Measurements from ENCODE around the gene ARFRP1.

GRCh38 chr20:63696306-63696627 lies 11.5 kb downstream of the ARFRP1 start:
- TF ChIP-seq, protein P1, sequence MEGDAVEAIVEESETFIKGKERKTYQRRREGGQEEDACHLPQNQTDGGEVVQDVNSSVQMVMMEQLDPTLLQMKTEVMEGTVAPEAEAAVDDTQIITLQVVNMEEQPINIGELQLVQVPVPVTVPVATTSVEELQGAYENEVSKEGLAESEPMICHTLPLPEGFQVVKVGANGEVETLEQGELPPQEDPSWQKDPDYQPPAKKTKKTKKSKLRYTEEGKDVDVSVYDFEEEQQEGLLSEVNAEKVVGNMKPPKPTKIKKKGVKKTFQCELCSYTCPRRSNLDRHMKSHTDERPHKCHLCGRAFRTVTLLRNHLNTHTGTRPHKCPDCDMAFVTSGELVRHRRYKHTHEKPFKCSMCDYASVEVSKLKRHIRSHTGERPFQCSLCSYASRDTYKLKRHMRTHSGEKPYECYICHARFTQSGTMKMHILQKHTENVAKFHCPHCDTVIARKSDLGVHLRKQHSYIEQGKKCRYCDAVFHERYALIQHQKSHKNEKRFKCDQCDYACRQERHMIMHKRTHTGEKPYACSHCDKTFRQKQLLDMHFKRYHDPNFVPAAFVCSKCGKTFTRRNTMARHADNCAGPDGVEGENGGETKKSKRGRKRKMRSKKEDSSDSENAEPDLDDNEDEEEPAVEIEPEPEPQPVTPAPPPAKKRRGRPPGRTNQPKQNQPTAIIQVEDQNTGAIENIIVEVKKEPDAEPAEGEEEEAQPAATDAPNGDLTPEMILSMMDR (conservative IDR thresholded peaks at IDR 0.05; ENCODE audit: low read length), result no peak
- no peak for TF ChIP-seq EZH2phosphoT487 (IDR thresholded peaks at IDR 0.05; ENCODE audit: borderline replicate concordance, low read depth, low read length)
